Liver (tissue), 3 donors: ENCODE measurements around the gene HAAO.

Experiments used
- EGR1 ChIP-seq, 2 donors: IDR thresholded peaks; 2 replicates each; pipeline ENCODE4 v1.6.1; 2016 to 2018; ENCODE audit warnings: antibody characterized with exemption in 2 of 2, low read depth in 2 of 2
- FOXA1 ChIP-seq: IDR thresholded peaks from 2 replicates; pipeline ENCODE4 v1.6.1; 2016; ENCODE audit warnings: antibody characterized with exemption
- GABPA ChIP-seq, 2 donors: IDR thresholded peaks in 1 of 2; conservative IDR thresholded peaks in 1 of 2; 2 replicates each; pipeline ENCODE4 v1.6.1; 2016; ENCODE audit warnings: antibody characterized with exemption in 2 of 2, mild to moderate bottlenecking in 1 of 2, moderate library complexity in 1 of 2
- HNF4G ChIP-seq: IDR thresholded peaks from 2 replicates; pipeline ENCODE4 v1.6.1; 2016; ENCODE audit warnings: antibody characterized with exemption
- JUND ChIP-seq, 2 donors: IDR thresholded peaks; 2 replicates each; pipeline ENCODE4 v1.6.1; 2016; ENCODE audit warnings: antibody characterized with exemption in 2 of 2
- NR2F2 ChIP-seq: IDR thresholded peaks from 2 replicates; pipeline ENCODE4 v1.6.1; 2016; ENCODE audit warnings: antibody characterized with exemption
- RAD21 ChIP-seq, 2 donors: IDR thresholded peaks; 2 replicates each; pipeline ENCODE4 v1.6.1; 2016; ENCODE audit warnings: antibody characterized with exemption in 2 of 2, mild to moderate bottlenecking in 2 of 2
- SP1 ChIP-seq: IDR thresholded peaks from 2 replicates; pipeline ENCODE4 v1.6.1; 2018; ENCODE audit warnings: antibody characterized with exemption, mild to moderate bottlenecking
- TAF1 ChIP-seq: conservative IDR thresholded peaks from 2 replicates; pipeline ENCODE4 v1.6.1; 2016; ENCODE audit warnings: antibody characterized with exemption, mild to moderate bottlenecking
- YY1 ChIP-seq: IDR thresholded peaks from 2 replicates; pipeline ENCODE4 v1.6.1; 2016; ENCODE audit warnings: antibody characterized with exemption, mild to moderate bottlenecking
- TF ChIP-seq, protein P1 (sequence below): IDR thresholded peaks from 2 replicates; pipeline ENCODE4 v1.6.1; 2016; ENCODE audit warnings: antibody characterized with exemption
- TF ChIP-seq, protein P2 (sequence below): fragments of 150-350 bp; IDR thresholded peaks from 2 replicates; pipeline ENCODE4 v1.5.1; 2017; ENCODE audit warnings: improper control_type of control experiment, low read depth, low read length; ENCODE audit not compliant: missing input control
- TF ChIP-seq, protein P3 (sequence below): IDR thresholded peaks from 2 replicates; pipeline ENCODE4 v1.6.1; 2016; ENCODE audit warnings: antibody characterized with exemption, mild to moderate bottlenecking
- TF ChIP-seq, protein P4 (sequence below): IDR thresholded peaks from 2 replicates; pipeline ENCODE4 v1.6.1; 2016; ENCODE audit warnings: antibody characterized with exemption
- donor health status: healthy.
- donor health status: healthy.

DNA sequence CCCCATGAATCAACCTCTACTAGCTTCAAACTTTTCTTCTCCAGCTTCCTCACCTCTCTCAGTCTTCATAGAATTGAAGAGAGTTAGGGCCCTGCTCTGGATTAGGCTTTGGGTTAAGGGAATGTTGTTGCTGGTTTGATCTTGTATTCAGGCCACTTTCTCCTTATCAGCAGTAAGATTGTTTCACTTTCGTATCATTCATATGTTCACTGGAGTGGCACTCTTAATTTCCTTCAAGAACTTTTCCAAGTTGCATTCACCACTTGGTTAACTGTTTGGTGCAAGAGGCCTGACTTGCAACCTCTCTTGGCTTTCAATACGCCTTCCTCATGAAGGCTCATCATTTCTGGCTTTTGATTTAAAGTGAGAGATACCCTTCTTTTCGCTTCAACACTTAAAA, 51.2 kb downstream of the HAAO start:
- TF ChIP-seq, protein P1, sequence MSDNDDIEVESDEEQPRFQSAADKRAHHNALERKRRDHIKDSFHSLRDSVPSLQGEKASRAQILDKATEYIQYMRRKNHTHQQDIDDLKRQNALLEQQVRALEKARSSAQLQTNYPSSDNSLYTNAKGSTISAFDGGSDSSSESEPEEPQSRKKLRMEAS: no peak
- TF ChIP-seq, protein P2, sequence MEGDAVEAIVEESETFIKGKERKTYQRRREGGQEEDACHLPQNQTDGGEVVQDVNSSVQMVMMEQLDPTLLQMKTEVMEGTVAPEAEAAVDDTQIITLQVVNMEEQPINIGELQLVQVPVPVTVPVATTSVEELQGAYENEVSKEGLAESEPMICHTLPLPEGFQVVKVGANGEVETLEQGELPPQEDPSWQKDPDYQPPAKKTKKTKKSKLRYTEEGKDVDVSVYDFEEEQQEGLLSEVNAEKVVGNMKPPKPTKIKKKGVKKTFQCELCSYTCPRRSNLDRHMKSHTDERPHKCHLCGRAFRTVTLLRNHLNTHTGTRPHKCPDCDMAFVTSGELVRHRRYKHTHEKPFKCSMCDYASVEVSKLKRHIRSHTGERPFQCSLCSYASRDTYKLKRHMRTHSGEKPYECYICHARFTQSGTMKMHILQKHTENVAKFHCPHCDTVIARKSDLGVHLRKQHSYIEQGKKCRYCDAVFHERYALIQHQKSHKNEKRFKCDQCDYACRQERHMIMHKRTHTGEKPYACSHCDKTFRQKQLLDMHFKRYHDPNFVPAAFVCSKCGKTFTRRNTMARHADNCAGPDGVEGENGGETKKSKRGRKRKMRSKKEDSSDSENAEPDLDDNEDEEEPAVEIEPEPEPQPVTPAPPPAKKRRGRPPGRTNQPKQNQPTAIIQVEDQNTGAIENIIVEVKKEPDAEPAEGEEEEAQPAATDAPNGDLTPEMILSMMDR: no peak
- TF ChIP-seq FOXA1 (no peak), JUND (IDR thresholded peaks at IDR 0.05) (no peak), RAD21 (IDR thresholded peaks at IDR 0.05) (no peak), YY1 (no peak), GABPA (IDR thresholded peaks at IDR 0.05 in 1 of 2, conservative IDR thresholded peaks at IDR 0.05 in 1 of 2) (no peak), NR2F2 (no peak), EGR1 (IDR thresholded peaks at IDR 0.05; ENCODE audit: low read depth in 2 of 2) (no peak), SP1 (no peak), HNF4G (no peak), TAF1 (no peak)
- TF ChIP-seq, protein P3, sequence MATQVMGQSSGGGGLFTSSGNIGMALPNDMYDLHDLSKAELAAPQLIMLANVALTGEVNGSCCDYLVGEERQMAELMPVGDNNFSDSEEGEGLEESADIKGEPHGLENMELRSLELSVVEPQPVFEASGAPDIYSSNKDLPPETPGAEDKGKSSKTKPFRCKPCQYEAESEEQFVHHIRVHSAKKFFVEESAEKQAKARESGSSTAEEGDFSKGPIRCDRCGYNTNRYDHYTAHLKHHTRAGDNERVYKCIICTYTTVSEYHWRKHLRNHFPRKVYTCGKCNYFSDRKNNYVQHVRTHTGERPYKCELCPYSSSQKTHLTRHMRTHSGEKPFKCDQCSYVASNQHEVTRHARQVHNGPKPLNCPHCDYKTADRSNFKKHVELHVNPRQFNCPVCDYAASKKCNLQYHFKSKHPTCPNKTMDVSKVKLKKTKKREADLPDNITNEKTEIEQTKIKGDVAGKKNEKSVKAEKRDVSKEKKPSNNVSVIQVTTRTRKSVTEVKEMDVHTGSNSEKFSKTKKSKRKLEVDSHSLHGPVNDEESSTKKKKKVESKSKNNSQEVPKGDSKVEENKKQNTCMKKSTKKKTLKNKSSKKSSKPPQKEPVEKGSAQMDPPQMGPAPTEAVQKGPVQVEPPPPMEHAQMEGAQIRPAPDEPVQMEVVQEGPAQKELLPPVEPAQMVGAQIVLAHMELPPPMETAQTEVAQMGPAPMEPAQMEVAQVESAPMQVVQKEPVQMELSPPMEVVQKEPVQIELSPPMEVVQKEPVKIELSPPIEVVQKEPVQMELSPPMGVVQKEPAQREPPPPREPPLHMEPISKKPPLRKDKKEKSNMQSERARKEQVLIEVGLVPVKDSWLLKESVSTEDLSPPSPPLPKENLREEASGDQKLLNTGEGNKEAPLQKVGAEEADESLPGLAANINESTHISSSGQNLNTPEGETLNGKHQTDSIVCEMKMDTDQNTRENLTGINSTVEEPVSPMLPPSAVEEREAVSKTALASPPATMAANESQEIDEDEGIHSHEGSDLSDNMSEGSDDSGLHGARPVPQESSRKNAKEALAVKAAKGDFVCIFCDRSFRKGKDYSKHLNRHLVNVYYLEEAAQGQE: no peak
- TF ChIP-seq, protein P4, sequence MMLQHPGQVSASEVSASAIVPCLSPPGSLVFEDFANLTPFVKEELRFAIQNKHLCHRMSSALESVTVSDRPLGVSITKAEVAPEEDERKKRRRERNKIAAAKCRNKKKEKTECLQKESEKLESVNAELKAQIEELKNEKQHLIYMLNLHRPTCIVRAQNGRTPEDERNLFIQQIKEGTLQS: no peak
